Measurements from ENCODE around the gene DYNC1I1.
A peak's percentile ranks its signal among the peaks of the same experiment; 100 is the strongest.

Gene DYNC1I1

DNA sequence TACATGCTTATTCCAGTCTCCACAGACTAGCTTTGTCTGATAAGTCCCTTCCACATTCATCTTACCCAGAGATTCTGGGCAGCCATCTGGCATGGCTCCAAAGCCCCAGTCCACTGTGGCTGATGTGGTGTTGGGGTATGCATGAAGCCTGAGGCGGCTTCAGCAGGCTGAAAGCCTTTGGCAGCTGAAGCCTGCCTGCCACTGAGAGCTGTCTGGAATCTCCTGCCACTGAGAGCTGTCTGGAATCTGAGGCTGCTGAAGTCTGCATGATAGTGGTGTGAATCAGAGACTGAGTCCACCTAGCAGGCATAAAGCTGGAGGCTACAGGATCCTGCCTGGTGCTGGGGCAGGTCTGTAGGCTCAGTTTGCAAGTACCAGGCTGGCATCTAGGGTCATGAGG, 87.1 kb downstream of the DYNC1I1 start:
- DNase-seq (ENCODE audit: low read depth, low spot score): peak; percentile 95

DNA sequence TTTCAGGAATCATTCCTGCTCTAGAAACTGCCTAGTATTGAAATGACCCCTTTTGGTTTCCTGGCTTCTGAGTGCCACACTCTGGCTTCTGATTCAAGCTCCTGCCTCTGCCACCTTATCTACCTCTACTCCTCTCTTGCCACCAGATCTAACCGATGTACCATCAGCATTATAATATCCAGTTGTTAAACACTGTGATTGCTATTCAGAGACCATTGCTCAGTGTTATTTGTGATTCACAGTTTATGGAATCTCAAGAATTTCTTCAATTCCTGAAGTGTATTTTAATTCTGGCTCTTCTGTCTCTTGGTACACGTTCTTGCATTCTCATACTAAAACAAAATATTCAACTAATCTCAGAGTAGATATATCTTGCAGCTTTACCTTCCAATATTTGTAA, 88.7 kb downstream of the DYNC1I1 start:
- peak; percentile 49 for DNase-seq (ENCODE audit: low read depth, low spot score)

- DNase-seq (ENCODE audit: low read depth, low spot score): no peak
Observed at GRCh38 chr7:95863623-95864022, 91.3 kb downstream of the DYNC1I1 start.

DNA sequence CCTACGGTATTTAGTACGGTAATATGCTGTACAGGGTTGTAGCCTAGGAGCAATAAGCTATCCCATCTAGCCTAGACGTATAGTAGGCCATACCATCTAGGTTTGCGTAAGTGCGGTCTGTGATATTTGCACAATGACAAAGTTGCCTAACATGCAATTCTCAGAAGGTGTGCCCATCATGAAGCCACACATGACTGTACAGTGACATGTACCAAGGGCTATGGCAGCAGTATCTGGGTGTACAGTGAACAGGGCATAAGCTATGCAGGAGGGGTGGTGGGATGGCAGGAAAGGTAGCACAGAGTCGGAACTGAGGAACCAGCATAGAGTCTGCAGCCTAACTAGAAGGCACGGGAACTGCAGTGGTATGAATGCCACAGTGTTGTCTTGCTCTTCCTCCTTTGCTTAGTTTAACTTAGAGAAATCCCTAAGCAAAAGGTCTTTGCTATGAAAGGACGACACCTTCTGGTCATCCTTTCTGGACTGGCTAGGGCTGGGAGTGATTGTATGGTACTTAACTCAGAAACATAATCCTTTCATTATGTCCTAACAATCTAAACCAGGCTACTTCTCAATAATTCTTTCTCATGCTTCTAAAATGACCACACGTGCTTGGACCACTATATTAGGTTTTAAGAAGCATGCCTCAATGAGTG, 93.5 kb downstream of the DYNC1I1 start:
- peak; percentile 49 for DNase-seq (ENCODE audit: low read depth, low spot score)

GRCh38 chr7:95867309-95867708, 95.0 kb downstream of the DYNC1I1 start:
- DNase-seq (ENCODE audit: low read depth, low spot score): no peak

GRCh38 chr7:95871075-95871848, 98.9 kb downstream of the DYNC1I1 start:
- DNase-seq (ENCODE audit: low read depth, low spot score): peak; percentile 71

DNA sequence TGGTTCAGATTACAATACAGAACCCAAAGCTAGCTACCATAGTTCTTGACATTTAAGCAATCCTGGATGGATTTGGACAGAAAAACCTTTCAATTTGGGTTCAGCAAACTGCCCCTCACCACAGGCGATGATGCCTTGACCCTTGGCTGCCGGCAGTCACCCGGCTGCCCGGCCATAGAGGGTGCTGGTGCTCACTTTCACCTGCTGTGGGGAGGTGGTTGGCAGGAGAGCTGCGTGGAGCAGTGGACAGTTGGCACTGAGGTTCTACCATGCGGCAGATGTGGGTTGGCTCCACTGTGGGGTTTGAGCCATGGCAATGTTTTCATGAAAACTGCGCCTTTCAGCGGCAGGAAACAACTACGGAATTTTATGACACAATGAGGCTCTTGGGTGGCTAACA, 99.5 kb downstream of the DYNC1I1 start:
- no peak for DNase-seq (ENCODE audit: low read depth, low spot score)

GRCh38 chr7:95874129-95874528, 101.8 kb downstream of the DYNC1I1 start:
- no peak for DNase-seq (ENCODE audit: low read depth, low spot score)

DNA sequence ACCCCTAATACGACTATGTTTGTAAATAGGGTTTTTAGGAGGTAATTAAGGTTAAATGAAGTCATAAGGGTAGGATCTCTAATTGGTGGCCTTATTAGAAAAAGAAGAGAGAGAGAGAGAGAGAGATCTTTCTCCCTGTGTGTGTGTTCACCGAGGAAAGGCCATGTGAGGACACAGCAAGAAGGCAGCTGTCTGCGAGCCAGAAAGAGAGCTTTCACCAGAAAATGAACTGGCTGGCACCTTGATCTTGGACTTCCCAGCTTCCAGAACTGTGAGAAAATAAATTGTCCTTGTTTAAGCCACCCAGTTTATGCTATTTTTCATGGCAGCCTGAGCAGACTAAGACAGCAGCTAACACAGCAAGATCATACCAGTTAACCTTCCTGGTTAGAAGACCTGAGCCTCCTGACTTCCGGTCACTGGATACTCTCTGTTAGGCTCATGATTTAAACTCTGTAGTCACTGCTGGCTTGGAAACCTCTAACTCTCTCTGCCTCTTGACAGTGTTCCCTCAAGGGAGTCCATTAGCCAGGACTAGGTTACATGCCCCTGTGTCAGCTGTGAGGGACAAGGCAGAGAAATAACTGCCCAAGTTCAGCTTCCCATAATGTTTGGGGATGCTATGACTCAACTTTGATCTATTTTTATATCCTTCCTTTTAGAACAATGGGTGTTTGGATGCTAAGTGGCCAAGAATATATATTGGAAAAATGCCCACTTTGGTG, 102.3 kb downstream of the DYNC1I1 start:
- DNase-seq (ENCODE audit: low read depth, low spot score): no peak

GRCh38 chr7:95875519-95875918, 103.2 kb downstream of the DYNC1I1 start:
- DNase-seq (ENCODE audit: low read depth, low spot score): no peak

- DNase-seq (ENCODE audit: low read depth, low spot score): no peak
Observed at GRCh38 chr7:95878677-95879076, 106.3 kb downstream of the DYNC1I1 start.

DNA sequence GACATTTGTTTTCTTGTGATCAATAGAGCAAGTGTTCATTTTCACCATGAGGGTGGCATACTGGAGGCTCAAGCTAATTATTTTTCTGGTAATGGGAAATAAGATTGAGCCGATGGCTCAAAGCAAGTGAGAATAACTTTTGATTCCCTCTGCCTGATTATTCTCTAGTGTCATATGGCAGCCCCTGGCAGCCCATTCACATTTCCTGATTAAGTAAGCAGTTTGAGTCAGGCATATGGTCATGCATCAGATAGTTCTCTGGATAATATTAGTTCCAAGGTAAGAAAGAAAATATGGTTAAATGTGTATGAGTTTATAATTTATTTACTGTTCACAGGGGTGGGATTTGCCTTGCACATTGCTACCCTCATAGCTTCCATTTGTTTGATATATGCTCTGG, 109.2 kb downstream of the DYNC1I1 start:
- DNase-seq (ENCODE audit: low read depth, low spot score): no peak

DNA sequence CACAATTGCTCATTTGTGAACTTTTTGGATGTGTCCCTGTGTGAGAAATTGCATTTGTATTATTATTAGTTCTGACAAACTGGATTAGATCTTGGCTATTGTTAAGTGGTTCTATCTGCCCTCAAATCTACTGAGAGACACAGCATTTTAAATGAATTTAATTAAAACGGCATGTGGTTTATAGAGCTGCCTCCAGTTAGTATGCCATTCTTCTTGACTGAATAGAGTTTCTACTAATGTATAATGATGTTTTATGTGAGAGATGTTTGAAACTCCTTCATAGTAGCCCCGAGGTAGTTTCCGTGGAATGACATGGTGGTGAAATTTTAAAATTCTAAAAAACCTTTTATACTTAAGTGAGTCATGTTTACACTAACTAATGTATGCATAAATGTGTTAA, 110.9 kb downstream of the DYNC1I1 start:
- no peak for DNase-seq (ENCODE audit: low read depth, low spot score)

DNA sequence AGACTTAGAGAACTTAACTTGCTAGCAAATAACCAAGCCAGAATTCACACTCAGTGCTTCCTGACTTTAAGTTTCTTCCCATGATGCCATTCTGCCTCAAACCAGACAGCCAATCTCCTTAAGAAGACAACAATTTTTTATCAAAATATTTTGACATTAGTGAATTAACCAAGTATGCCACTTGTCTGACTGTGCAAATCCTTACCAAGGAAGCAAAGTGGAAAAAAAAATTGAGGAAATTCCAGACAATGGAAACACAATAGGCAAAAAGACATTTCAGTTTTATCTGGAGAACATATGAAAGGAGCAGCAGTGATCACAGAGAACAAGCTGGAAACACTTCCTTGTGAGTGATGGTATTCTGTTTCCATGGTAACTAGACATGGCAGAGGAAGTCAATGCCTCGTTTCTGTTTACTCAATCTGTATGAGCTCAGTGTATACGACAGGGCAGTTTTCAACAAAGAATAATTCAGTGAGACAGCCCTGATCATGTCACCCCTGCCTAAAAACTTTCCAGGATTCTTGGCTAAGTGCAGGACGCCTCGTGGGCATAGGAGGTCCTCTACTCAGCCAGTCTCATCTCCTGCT, 114.2 kb downstream of the DYNC1I1 start:
- peak; percentile 16 for DNase-seq (ENCODE audit: low read depth, low spot score)

GRCh38 chr7:95893484-95893883, 121.1 kb downstream of the DYNC1I1 start:
- no peak for DNase-seq (ENCODE audit: low read depth, low spot score)

GRCh38 chr7:95897557-95898251, 125.3 kb downstream of the DYNC1I1 start:
- DNase-seq (ENCODE audit: low read depth, low spot score): no peak

DNA sequence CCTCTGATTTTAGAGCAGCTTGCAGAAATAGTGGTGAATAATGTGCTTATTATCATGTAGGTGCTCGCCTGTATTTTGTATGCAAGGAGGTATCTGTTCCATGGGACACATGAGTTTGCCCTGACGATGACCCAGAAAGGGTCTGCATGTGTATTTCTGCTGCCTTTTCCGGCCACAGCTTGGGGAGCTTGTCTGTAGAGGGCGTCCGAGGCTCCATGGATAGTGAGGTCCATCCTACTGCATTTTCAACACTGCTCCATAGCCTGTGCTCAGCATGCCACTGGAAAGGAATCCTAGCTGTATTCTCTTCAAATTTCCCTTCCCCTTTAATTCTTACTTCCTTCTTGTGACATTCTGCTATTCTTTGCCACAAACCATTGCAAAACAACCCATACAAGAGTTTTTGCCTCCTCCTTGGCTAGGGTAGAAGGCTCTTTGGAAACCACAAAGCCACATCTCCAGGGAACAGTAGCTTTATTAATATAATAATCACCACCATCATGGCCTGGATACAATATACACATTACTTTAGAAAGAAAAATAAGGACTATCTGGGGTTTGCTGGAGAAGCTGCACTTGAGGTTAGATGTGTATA, 127.7 kb downstream of the DYNC1I1 start:
- no peak for DNase-seq (ENCODE audit: low read depth, low spot score)

DNA sequence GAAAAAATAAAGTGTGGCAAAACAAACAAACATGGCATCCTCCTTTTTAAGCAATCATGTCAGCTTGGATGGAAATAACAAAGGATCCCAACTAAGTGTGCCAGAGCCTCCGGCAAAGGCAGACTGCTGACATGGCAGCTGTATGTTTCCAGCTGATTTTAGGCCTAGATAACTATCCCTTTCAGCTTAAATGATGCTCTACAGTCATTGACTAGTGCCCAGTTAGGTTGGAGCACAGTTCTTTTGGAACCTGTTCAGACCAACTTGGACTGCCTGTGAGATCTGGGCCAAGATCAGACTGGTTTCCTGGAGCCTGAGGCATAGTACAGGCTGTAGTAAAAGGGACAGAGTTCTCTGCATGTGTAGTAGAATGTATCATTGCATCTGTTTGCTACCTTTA, 128.7 kb downstream of the DYNC1I1 start:
- no peak for DNase-seq (ENCODE audit: low read depth, low spot score)

- no peak for DNase-seq (ENCODE audit: low read depth, low spot score)
Observed at GRCh38 chr7:95904099-95904498, 131.7 kb downstream of the DYNC1I1 start.

- DNase-seq (ENCODE audit: low read depth, low spot score): peak; percentile 18
Observed at GRCh38 chr7:95905167-95905566, 132.8 kb downstream of the DYNC1I1 start.

- DNase-seq (ENCODE audit: low read depth, low spot score): no peak
Observed at GRCh38 chr7:95906851-95907250, 134.5 kb downstream of the DYNC1I1 start.

Measured in astrocyte of the hippocampus (primary cell).